Vagina (tissue), 2 donors: ENCODE results near the gene CNIH2. TPM values are rescaled to one million over a fixed set of nuclear protein-coding genes. Genes with fewer than 3 reads are reported as not detected.
A peak's percentile ranks its signal among the peaks of the same experiment; 100 is the strongest.
"Not testable (repeated sequence)": the region's sequence is repeated elsewhere in the genome, so short reads cannot be mapped to it uniquely, and the experiment has no call there.

ENCODE experiments used
- DNase-seq, 2 donors: peaks; one replicate each; pipeline ENCODE4 v3.0.0-alpha.2; 2017; ENCODE audit errors: extremely low spot score in 2 of 2
- H3K27ac ChIP-seq: fragments of 200-600 bp; sonication (generic); one replicate; pipeline ENCODE4 v1.5.1; 2019
- H3K27me3 ChIP-seq: fragments of 200-600 bp; sonication (generic); one replicate; pipeline ENCODE4 v1.5.1; 2019
- H3K36me3 ChIP-seq, 2 donors: fragments of 200-600 bp; sonication (generic); one replicate each; pipeline ENCODE4 v1.5.1; 2017 to 2019
- H3K4me1 ChIP-seq: fragments of 200-600 bp; sonication (generic); one replicate; pipeline ENCODE4 v1.5.1; 2019
- H3K4me3 ChIP-seq, 2 donors: fragments of 200-600 bp; sonication (generic); 1 replicate in 1 of 2; 2 replicates in 1 of 2; pipeline ENCODE4 v1.5.1; 2016 to 2019
- H3K9me3 ChIP-seq: fragments of 200-600 bp; sonication (generic); one replicate; pipeline ENCODE4 v1.5.1; 2019
- POLR2A ChIP-seq, 2 donors: fragments of 450-650 bp; IDR thresholded peaks; one replicate each; pipeline ENCODE4 v1.6.1; 2017; ENCODE audit warnings: antibody characterized with exemption in 2 of 2, mild to moderate bottlenecking in 2 of 2, moderate library complexity in 2 of 2
- POLR2AphosphoS5 ChIP-seq, 2 donors: sonication (generic); formaldehyde crosslinking; IDR thresholded peaks; one replicate each; pipeline ENCODE4 v1.9.0; 2017; ENCODE audit warnings: antibody characterized with exemption in 2 of 2, mild to moderate bottlenecking in 2 of 2, low read depth in 1 of 2; ENCODE audit not compliant: insufficient read depth in 1 of 2
- intact Hi-C: fragments of 100-400 bp; cut with DNase I; formaldehyde crosslinking; loops from one replicate; pipeline ENCODE4 v1.15.1; 2023
- total RNA-seq: library from RNA; depleted of rRNA; stranded (reverse); fragments of >200 nt; gene quantifications from one replicate; pipeline ENCODE4 v1.2.3, GENCODE V29; 2016
- TF ChIP-seq, protein P1 (sequence below), 3 experiments: fragments of 450-650 bp in 2 of 3; fragments of 200-600 bp in 1 of 3; sonication (generic) in 1 of 3; IDR thresholded peaks; one replicate each; pipeline ENCODE4 v1.5.1; 2017 to 2019; ENCODE audit warnings: antibody characterized with exemption in 3 of 3, mild to moderate bottlenecking in 2 of 3, moderate library complexity in 2 of 3

The CNIH2 gene
- total RNA-seq, 1 donor from 2014 or later, result 3.2 TPM

DNA sequence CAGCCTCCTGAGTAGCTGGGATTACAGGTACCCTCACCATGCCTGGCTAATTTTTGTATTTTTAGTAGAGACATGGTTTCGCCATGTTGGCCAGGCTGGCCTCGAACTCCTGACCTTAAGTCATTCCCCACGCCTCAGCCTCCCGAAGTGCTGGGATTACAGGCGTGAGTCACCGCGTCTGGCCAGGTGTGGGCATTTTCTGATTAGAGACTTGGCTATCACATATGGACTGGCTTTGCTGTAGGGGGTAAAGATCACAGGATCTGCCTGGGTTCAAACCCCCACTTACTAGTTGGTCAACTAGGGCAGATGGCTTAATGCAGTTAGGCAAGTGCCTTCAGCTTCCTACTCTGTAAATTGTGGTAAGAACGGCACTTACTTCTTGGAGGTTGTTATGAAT is 32.3 kb downstream of the CNIH2 start:
- intact Hi-C loops, result no loop called here
- Histone ChIP-seq H3K9me3 (no peaks in the 10 kb centered on the region), H3K4me3 (no peak overlapping the region), H3K36me3 (no peaks in the 10 kb centered on the region), H3K27me3 (no peaks in the 10 kb centered on the region), H3K27ac (no peak overlapping the region), H3K4me1 (peaks cover 24% of the 10 kb centered on the region)
- no peak for DNase-seq
- TF ChIP-seq, protein P1, sequence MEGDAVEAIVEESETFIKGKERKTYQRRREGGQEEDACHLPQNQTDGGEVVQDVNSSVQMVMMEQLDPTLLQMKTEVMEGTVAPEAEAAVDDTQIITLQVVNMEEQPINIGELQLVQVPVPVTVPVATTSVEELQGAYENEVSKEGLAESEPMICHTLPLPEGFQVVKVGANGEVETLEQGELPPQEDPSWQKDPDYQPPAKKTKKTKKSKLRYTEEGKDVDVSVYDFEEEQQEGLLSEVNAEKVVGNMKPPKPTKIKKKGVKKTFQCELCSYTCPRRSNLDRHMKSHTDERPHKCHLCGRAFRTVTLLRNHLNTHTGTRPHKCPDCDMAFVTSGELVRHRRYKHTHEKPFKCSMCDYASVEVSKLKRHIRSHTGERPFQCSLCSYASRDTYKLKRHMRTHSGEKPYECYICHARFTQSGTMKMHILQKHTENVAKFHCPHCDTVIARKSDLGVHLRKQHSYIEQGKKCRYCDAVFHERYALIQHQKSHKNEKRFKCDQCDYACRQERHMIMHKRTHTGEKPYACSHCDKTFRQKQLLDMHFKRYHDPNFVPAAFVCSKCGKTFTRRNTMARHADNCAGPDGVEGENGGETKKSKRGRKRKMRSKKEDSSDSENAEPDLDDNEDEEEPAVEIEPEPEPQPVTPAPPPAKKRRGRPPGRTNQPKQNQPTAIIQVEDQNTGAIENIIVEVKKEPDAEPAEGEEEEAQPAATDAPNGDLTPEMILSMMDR (IDR thresholded peaks at IDR 0.05), result no peak
- TF ChIP-seq POLR2AphosphoS5 (IDR thresholded peaks at IDR 0.05; ENCODE audit: insufficient read depth in 1 of 2, low read depth in 1 of 2), result no peak
- TF ChIP-seq POLR2A (IDR thresholded peaks at IDR 0.05), result no peak

DNA sequence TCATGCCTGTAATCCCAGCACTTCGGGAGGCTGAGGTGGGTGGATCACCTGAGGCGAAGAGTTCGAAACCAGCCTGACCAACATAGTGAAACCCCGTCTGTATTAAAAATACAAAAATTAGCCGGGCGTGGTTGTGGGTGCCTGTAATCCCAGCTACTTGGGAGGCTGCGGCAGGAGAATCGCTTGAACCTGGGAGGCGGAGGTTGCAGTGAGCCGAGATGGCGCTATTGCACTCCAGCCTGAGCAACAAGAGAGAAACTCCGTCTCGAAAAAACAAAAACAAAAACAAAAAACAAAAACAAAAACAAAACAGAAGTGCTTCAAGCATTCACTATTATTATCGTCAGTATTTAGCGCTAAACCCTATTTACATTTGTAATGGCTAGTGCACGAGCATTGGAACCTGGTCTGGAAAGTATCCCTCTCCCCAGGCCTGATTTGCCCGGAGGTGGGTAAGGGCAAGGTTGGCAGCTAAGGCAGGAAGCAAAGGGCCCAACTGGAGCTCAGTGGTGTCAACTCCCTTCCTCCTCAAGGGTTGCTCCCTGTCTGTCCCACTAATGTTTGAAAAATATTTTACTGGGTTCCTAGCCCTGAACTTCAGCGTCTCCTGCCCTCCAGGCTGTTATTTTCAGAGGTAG is 32.9 kb downstream of the CNIH2 start:
- DNase-seq, intact Hi-C loops, H3K27ac ChIP-seq, H3K27me3 ChIP-seq, H3K36me3 ChIP-seq, H3K9me3 ChIP-seq, H3K4me3 ChIP-seq: not testable (repeated sequence)
- peaks cover 29% of the 10 kb centered on the region for H3K4me1 ChIP-seq

DNA sequence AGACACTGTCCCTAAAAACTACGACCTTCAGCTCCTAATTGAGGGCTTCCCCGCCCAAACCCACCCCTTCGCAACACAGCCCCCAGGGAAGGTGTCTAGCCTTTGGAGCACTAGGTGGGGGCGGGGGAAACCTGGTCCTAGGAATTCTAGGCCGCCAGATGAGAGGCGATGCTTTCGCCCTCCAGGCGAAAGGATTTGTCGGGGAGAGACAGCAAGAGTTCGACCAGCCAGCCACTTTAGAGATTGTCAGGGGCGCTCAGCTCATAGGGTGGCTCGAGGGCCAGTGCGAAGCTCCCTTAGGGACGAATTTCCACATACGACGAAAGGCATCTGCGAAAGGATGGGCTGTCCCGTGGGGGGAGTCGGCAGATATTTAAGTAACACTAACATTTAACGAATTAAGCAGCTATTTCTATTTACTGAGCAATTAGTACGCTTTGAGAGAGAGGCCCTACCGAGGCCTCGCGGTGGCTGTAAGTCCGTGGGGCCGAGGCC is 33.5 kb downstream of the CNIH2 start:
- H3K9me3 ChIP-seq, result no peaks in the 10 kb centered on the region
- intact Hi-C loops, result no loop called here
- H3K4me1 ChIP-seq, result peaks cover 35% of the 10 kb centered on the region
- peak overlapping the region; percentile 58 to 68 for H3K4me3 ChIP-seq
- H3K27me3 ChIP-seq, result no peaks in the 10 kb centered on the region
- no peak for DNase-seq
- TF ChIP-seq POLR2A (IDR thresholded peaks at IDR 0.05), result no peak
- H3K27ac ChIP-seq, result peak overlapping the region; percentile 85
- no peaks in the 10 kb centered on the region for H3K36me3 ChIP-seq

DNA sequence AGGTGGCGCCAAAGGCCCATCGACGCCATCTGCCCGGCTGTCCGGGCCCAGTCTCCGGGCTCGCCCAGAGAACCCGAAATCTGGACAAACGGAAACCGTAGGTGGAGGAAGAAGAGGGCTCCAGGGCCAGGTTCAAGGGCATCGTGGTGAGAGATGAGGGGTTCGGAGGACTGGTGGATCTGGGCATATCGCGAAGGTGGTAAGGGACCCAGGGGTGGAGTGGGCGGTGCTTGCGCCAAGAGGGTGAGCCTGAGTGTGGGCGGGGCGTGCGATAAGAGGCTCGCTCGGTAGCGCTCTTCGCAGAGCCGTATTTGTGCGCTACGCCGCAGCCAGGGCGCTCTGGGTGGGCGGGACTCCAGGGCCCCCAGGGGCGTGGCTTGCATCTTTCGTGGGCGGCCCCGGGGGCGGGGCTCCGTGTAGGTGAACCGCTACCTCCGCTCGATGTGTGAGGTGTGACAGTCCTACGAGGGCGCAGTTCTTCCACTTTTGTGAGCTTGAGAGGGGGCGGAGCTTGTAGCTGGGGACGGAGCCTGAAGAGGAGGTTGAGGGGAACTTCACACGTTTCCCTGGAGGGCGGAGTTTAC is 34.1 kb downstream of the CNIH2 start:
- TF ChIP-seq POLR2A (IDR thresholded peaks at IDR 0.05), result no peak
- TF ChIP-seq, protein P1 (IDR thresholded peaks at IDR 0.05), result peak; percentile 87 to 97 (median 89)
- peak in 1 of 2 donors; percentile 83 for TF ChIP-seq POLR2AphosphoS5 (IDR thresholded peaks at IDR 0.05; ENCODE audit: insufficient read depth in 1 of 2, low read depth in 1 of 2)
- intact Hi-C loops, result loop anchor here (2.0 kb wide), 1 partner anchor 17 kb away; no protein-coding TSS in a partner anchor
- DNase-seq, result no peak
- Histone ChIP-seq H3K4me1 (peaks cover 40% of the 10 kb centered on the region), H3K9me3 (no peaks in the 10 kb centered on the region), H3K36me3 (no peaks in the 10 kb centered on the region), H3K4me3 (peak overlapping the region; percentile 58 to 68), H3K27ac (peak overlapping the region; percentile 85), H3K27me3 (no peaks in the 10 kb centered on the region)

DNA sequence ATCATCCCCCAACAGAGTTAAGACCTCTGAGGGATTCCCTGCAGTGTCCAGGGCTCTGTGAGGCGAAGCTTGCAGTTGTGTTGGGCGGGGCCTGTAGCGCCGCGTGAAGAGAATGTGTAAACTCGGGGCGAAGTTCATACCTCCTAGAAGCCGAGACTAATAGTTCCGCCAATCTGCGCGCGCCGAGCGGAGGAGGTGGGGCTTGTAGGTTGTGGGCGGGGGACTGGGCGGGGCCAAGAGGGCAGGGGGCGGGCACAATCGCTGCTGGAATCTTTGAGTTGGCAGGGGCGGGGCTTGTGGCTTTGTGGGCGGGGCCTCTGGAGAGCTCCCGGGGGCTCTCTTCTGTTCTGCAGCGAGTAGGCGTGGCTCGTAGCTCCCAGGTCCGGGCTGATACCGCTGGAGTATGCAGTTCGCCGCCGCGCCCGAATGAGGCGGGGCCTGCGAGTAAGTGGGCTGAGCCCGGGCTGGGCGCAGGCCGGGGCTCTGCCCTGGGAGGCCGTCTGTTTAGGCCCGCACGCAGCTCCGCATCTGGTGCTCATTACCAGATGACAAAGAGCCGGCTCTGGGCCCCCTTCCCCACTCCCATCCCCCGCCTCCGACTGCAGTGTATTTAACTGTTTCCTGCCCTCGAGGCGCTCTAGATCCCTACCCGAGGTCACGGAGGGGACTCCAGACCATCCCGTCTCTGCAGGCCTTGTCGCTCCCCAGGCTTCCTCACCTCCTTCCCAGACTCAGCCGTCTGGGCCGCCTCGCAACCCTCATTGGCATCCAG is 34.8 kb downstream of the CNIH2 start:
- Histone ChIP-seq H3K9me3 (no peaks in the 10 kb centered on the region), H3K27ac (peak overlapping the region; percentile 85), H3K4me1 (peaks cover 47% of the 10 kb centered on the region), H3K36me3 (no peaks in the 10 kb centered on the region), H3K4me3 (peak overlapping the region; percentile 58 to 68), H3K27me3 (no peaks in the 10 kb centered on the region)
- peak in 1 of 2 donors; percentile 98 for DNase-seq
- TF ChIP-seq, protein P1 (IDR thresholded peaks at IDR 0.05), result no peak
- TF ChIP-seq POLR2A (IDR thresholded peaks at IDR 0.05) (peak in 1 of 2 donors; percentile 62), POLR2AphosphoS5 (IDR thresholded peaks at IDR 0.05; ENCODE audit: insufficient read depth in 1 of 2, low read depth in 1 of 2) (peak; percentile 67 to 82)
- intact Hi-C loops, result loop anchor here (1.0 to 2.0 kb wide), 2 partner anchors 16 to 40 kb away; no protein-coding TSS in a partner anchor
